ENCODE measurements around the gene SLC6A3.

SLC6A3 gene

GRCh38 chr5:1445313-1445688, at the start of gene SLC6A3:
Gene SLC6A3, minus strand, starts transcription at chr5:1445440. Its CDS starts 2,243 bp downstream, at chr5:1443197.
- DNase-seq (ENCODE audit: low spot score), result no peak

- DNase-seq (ENCODE audit: low spot score), result no peak
Observed at GRCh38 chr5:1493941-1494340, 48.7 kb upstream of the SLC6A3 start.

DNA sequence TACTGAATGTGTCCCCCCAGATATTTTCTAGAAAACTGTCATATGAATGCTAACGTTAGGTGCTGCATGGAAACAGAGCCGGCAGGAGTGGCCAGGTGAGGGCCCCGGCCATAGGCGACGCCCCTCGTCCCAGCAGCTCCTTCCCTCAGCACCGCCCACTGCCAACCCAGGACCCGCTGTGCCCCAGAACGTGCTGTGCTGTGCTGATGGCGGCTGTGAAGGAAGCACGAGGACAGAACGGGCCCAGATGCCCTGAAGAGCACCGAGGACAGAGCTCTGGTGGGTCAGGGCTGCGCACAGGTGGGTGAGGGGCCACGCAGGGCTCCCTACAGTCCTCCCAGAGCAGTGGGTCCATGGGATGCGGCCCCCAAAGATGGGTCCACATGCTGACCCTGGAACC, 48.2 kb upstream of the SLC6A3 start:
- DNase-seq (ENCODE audit: low spot score), result no peak

DNA sequence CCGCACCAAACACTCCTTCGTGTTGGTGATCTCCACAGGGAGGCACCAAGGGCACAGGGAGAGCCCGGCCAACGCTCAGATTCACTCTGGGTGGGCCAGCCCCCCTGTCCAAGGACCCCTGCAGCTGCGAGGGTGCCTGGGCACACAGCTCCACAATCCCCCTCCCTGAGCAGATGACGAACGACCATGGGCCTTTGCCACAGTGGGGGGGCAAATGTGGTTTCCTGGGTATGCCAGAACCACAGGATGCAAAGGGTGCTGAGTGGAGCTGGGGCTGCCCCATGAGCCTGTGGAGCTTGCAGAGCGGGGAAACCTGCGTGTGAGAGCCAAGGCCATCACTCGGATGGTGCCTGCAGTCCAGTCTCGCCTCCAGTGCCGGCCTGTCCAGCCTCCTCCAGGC, 47.5 kb upstream of the SLC6A3 start:
- DNase-seq (ENCODE audit: low spot score), result no peak

DNA sequence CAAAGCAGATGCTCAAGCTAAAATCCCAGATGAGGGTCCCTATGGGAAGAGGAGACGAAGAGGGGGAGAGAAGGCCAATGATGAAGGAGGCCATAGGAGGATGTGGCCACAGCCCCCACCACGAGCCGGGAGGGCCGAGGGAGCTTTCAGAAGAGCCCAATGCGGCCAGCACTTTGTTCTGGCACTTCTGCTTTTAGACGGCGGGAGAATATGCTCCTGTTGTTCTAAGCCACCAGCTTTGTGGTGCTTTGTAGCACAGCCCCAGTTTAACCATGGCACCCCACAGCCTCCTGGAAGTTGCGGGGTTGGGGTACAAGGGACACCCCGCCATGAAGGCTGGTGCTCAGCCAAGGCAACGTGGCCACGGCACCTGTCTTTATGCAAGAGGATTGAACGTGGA, 45.1 kb upstream of the SLC6A3 start:
- no peak for DNase-seq (ENCODE audit: low spot score)

DNA sequence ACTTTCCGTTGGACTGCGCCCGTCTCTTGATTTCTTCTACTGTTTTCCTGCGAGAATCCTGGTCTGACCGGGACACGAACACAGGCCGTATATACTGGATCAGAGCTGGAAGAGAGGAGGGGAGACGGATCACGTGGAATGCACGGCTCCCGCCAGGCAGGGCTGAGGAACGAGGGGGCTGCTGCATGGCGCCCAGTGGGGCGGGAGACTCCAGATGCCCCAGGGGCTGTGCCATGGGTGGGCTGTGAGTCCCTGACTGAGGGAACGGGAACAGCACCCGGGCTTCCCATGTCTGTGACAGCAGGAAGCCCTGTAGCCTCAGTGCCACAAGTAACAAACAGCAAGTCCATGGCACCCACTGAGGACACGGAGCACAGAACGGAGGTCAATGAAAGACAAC, 44.5 kb upstream of the SLC6A3 start:
- DNase-seq (ENCODE audit: low spot score), result no peak

DNA sequence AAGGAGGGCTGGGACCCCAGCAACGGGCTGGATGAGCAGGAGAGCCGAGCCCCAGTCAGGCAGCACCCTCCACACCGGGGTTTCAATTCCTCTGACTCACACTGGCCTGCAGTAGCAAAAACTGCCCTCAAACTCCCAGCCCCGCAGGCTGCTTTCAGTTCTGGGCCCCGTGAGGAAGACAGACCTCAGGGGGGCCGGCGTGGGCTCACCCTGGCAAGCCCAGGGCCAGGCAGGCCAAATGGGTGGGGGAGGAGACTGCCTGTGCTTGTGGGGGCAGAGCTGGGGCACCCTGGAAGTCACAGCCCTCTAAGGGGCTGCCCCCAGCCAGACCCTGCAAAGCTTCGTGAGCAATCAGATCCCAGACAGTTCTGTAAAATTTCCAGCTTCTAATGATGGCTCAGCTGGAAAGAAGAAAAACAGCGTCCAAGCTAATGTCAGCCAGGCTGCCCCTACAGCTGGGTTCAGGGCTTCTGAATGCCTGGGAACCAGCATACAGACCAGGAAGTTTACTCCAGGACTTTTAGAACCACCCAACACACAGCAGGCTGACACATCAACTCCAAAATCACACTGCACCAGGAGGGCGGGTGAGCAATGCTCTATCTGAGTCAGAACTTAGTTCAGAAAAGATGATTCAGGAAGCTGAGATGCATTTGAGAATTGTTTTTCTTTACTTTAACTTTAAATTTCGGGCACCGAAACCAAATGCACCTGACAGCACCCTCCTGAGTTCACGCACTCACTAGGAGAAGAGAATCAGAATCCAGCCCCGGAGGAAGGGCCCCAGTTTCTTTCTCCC, 43.8 kb upstream of the SLC6A3 start:
- DNase-seq (ENCODE audit: low spot score), result peak; percentile 93

DNA sequence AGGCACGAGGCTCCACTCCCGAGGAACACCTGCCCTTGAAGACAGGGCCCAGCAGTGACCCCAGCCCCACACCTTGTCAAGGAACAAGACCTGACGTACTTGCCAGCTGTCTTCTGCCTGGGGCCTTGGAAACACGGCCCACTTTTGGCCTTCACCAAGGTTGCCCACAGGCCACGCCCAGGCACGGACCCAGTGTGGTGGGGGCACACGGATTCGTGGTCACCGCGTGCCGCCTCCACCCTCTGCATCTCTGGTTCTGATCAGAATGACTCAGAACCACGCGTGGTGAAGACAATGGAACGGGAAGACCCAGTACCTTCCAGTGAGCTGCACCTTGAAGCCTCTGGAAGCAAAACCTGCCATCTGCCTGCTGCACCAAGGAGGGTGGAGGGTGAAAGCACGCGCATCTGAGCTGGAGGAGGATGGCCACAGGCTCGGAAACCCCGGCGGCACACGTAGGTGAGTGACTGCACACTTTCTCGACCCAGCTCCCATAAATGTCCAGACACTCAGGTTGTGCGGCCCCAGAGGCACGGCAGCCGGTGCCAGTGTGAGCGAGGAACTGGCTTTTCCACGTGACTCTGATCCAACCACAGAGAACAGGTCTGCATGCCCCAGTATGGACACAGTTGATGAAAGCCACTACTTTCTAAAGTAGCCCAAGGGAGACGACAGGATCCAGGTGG, 42.0 kb upstream of the SLC6A3 start:
- no peak for DNase-seq (ENCODE audit: low spot score)

DNA sequence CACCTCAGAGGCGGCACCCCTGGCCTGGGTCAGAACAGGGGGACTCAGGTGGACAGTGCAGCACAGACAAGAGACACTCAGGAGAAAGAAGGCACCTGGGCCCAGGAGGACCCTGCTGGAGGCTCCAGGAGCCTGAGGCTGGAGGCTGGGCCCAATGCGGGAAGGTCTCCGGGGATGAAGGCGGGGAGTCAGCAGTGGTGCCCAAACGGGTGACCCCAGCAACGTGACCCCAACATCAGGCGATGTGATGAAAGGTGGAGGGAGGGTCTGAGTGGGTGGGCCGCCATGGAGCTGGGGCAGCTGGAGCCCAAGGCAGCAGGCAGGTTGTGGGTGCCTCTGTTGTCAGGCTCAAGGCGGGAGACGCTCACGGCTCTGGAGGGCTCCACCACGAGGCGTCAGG, 41.0 kb upstream of the SLC6A3 start:
- DNase-seq (ENCODE audit: low spot score), result no peak

GRCh38 chr5:1485579-1486118, 40.4 kb upstream of the SLC6A3 start:
- DNase-seq (ENCODE audit: low spot score), result no peak

- DNase-seq (ENCODE audit: low spot score), result no peak
Observed at GRCh38 chr5:1484730-1485578, 39.7 kb upstream of the SLC6A3 start.

GRCh38 chr5:1483856-1484729, 38.9 kb upstream of the SLC6A3 start:
- DNase-seq (ENCODE audit: low spot score), result no peak

DNA sequence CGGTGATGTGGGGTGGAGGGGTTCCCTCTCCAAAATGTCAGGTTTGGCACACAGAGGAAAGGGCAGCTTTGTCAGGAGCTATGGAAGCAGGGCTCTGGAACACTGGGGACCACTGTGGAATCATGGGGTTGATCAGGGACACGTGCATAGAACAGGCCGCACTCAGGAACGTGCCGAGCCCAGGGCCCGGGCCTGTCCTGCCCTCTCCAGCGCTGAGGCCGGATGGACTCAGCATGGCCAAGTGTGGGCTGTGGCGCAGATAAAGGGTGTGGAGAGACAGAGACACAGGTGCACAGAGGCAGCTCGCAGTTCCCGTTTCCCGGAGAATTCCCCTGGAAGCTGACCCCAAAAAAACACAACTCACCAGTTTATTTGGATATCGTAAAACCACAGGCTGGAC, 37.8 kb upstream of the SLC6A3 start:
- DNase-seq (ENCODE audit: low spot score), result no peak

- no peak for DNase-seq (ENCODE audit: low spot score)
Observed at GRCh38 chr5:1481959-1482331, 36.7 kb upstream of the SLC6A3 start.

- no peak for DNase-seq (ENCODE audit: low spot score)
Observed at GRCh38 chr5:1481266-1481958, 36.2 kb upstream of the SLC6A3 start.

GRCh38 chr5:1480806-1481205, 35.6 kb upstream of the SLC6A3 start:
- DNase-seq (ENCODE audit: low spot score), result no peak

DNA sequence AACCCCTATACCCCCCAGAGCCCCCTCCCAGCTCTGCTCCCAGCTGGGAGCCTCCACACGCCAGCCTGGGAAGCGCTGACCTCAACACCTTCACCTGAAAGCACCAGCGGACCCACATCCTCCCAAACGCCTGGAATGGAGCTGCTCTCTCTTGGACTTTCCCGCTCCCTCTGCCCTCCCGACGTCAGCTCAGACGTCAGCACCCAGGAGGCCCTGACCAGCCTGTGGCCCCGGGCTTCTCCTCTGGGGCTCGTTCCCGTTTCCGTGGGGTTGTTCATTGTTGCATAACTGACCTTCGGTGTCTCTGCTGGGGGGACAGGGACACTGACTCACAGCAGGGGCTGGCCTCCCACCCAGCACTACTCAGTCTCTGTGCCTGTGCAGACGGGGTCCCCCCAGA, 35.0 kb upstream of the SLC6A3 start:
- DNase-seq (ENCODE audit: low spot score), result peak; percentile 26

- DNase-seq (ENCODE audit: low spot score), result peak; percentile 87
Observed at GRCh38 chr5:1479581-1480188, 34.4 kb upstream of the SLC6A3 start.

DNA sequence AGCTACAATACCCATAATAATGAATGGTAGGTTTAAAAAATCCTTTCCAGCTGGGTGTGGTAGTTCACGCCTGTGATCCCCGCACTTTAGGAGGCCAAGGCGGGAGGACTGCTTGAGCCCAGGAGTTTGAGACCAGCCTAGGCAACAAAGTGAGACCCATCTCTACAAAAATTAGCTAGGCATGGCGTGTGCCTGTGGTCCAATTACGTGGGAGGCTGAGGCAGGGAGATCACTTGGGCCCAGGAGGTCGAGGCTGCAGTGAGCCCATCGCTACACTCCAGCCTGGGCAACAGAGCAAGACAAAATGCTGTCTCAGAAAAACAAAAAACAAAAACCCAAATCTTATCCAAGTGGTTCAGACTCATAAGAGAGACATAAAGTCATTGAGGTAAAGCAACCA, 33.8 kb upstream of the SLC6A3 start:
- no peak for DNase-seq (ENCODE audit: low spot score)

GRCh38 chr5:1478271-1479035, 33.2 kb upstream of the SLC6A3 start:
- no peak for DNase-seq (ENCODE audit: low spot score)
